Hepatocyte (in vitro differentiated cells): Measurements from ENCODE around the gene NHSL1. TPM values are rescaled to one million over a fixed set of nuclear protein-coding genes. Genes with fewer than 3 reads are reported as not detected.

ENCODE experiments used
- DNase-seq: peaks from one replicate; pipeline ENCODE4 v3.0.0-alpha.2; 2016; ENCODE audit warnings: low spot score
- H2AFZ ChIP-seq: fragments of 200-600 bp; sonication (generic); 2 replicates; pipeline ENCODE4 v1.6.0; 2016; ENCODE audit warnings: antibody characterized with exemption, mild to moderate bottlenecking
- H3K27ac ChIP-seq: fragments of 200-600 bp; sonication (generic); 2 replicates; pipeline ENCODE4 v1.5.1; 2016; ENCODE audit warnings: mild to moderate bottlenecking
- H3K27me3 ChIP-seq: fragments of 200-600 bp; sonication (generic); 2 replicates; pipeline ENCODE4 v1.6.1; 2016
- H3K36me3 ChIP-seq: fragments of 200-600 bp; sonication (generic); replicated peaks from 2 replicates; pipeline ENCODE4 v1.5.1; 2016; ENCODE audit warnings: low read depth; ENCODE audit not compliant: insufficient read depth
- H3K4me1 ChIP-seq: fragments of 200-600 bp; sonication (generic); 2 replicates; pipeline ENCODE4 v1.5.1; 2016; ENCODE audit warnings: mild to moderate bottlenecking, moderate library complexity; ENCODE audit not compliant: insufficient read depth
- H3K4me2 ChIP-seq: fragments of 200-600 bp; sonication (generic); 2 replicates; pipeline ENCODE4 v1.6.0; 2016
- H3K4me3 ChIP-seq: fragments of 200-600 bp; sonication (generic); 2 replicates; pipeline ENCODE4 v1.5.1; 2016; ENCODE audit warnings: mild to moderate bottlenecking
- H3K79me2 ChIP-seq: fragments of 200-600 bp; sonication (generic); 2 replicates; pipeline ENCODE4 v1.6.0; 2017; ENCODE audit warnings: mild to moderate bottlenecking
- H3K9me2 ChIP-seq: fragments of 200-600 bp; sonication (generic); replicated peaks from 2 replicates; pipeline ENCODE4 v1.6.0; 2017; ENCODE audit warnings: mild to moderate bottlenecking; ENCODE audit not compliant: insufficient read depth
- H3K9me3 ChIP-seq: fragments of 200-600 bp; sonication (generic); 2 replicates; pipeline ENCODE4 v1.5.1; 2016; ENCODE audit warnings: low read depth, mild to moderate bottlenecking
- H4K20me1 ChIP-seq: fragments of 200-600 bp; sonication (generic); 2 replicates; pipeline ENCODE4 v1.6.0; 2016; ENCODE audit warnings: mild to moderate bottlenecking; ENCODE audit not compliant: insufficient read depth, poor library complexity, severe bottlenecking
- CTCF ChIP-seq: fragments of 200-600 bp; sonication (generic); IDR thresholded peaks from 2 replicates; pipeline ENCODE4 v1.5.1; 2016; ENCODE audit warnings: antibody characterized with exemption, mild to moderate bottlenecking; ENCODE audit not compliant: poor library complexity
- EZH2 ChIP-seq: fragments of 200-600 bp; sonication (generic); IDR thresholded peaks from 2 replicates; pipeline ENCODE4 v1.6.1; 2016; ENCODE audit warnings: antibody characterized with exemption, mild to moderate bottlenecking, borderline replicate concordance
- EZH2phosphoT487 ChIP-seq: fragments of 200-600 bp; sonication (generic); IDR thresholded peaks from one replicate; pipeline ENCODE4 v1.6.1; 2018; ENCODE audit warnings: antibody characterized with exemption, mild to moderate bottlenecking, low read depth, moderate library complexity; ENCODE audit not compliant: unreplicated experiment, severe bottlenecking
- WGBS: methylation state at CpG from one replicate; pipeline ENCODE4 v1.1.6; 2016; ENCODE audit warnings: low lambda C conversion rate; ENCODE audit errors: missing lambda C conversion rate; 5-methylcytosine and 5-hydroxymethylcytosine counted together
- polyA plus RNA-seq: library from polyadenylated mRNA; unstranded; fragments of >200 nt; fragmentation: Nextera tagmentation; extraction: Ambion mirVana; gene quantifications from 2 replicates; pipeline ENCODE4 v1.2.1, GENCODE V29; 2016
- total RNA-seq: library from RNA; depleted of rRNA; stranded (reverse); fragments of >200 nt; gene quantifications from 2 replicates; pipeline ENCODE4 v1.2.3, GENCODE V29; 2014

Gene NHSL1
- total and polyA plus RNA-seq, 2 experiments from 2014 or later: 39.0 to 58.0 TPM

DNA sequence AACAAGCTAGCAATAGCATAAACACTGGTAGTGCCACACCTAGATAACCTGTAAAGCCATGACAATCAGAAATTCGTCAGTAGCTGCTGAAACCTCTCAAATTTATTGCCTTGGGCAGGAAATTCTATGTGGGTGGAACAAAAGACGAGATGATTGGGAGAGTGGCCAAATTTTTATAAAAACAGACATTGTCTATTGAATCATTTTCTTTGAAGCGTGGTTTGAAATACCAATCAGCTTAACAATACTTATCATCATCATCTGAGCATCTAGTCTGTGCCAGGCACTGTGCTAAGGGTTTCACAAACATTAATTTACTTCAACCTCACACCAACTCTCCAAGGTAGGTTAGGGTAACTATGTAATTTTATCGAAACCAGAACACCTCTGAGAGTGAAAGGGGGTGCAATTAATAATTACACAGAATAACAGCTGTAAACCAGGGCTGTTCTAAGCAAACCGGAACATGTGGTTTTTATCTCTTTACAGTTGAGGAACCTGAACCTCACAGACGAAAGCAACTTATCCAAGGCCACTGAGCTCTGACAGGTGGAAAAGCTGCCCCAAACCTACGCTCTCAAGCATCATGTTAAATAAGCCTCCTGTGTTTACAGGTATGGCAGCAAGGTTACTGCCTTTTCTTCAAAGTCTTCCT, 43.4 kb downstream of the NHSL1 start:
- no peak overlapping the region for H3K4me2 ChIP-seq

DNA sequence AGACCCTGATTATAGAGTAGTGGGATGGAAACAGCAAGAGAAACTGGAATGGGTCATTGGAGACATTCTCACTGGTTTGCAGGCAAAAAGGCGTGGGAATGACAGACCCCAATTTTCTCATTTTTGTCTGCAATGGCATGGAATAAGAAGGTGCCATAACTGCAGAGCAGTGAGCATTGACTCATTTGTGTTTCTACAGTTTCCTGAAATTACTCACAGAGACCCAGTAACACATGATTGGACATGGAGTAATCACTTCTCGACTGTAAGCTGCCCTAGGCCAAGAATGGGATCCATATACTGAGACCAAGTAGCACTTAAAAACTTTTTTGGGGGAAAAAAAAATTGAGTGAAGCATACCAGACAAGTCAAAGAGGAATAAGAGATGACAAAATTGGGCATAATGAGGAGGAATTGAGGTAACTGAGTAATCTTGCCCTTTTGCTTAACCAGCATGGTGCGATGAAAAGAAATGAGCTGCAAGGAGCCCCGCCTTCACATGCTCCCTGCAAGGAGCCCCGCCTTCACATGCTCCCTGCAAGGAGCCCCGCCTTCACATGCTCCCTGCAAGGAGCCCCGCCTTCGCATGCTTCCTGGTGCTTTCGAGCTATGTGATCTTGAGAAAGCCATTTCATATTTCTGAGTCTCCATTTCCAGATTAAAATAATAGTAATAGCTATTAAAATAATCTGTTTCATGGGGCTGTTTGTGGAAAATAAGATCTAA, 44.1 kb downstream of the NHSL1 start:
- no peaks in the 10 kb centered on the region for H3K4me1 ChIP-seq
- H3K36me3 ChIP-seq: no peaks in the 10 kb centered on the region
- H4K20me1 ChIP-seq: peaks cover 5% of the 10 kb centered on the region
- no peaks in the 10 kb centered on the region for H3K27me3 ChIP-seq
- no peak overlapping the region for H3K4me3 ChIP-seq
- H3K27ac ChIP-seq: no peak overlapping the region
- no peak for DNase-seq
- no peaks in the 10 kb centered on the region for H3K9me3 ChIP-seq
- no peak for TF ChIP-seq EZH2phosphoT487
- no peak for TF ChIP-seq EZH2
- no peak for TF ChIP-seq CTCF
- no peaks in the 10 kb centered on the region for H3K9me2 ChIP-seq
- H3K4me2 ChIP-seq: no peak overlapping the region
- H2AFZ ChIP-seq: no peak overlapping the region
- H3K79me2 ChIP-seq: peaks cover 57% of the 10 kb centered on the region
- WGBS: 94% methylated on average over 9 of the region's 9 CpGs

More for the DNA sequence above, 43.4 kb downstream of the NHSL1 start:
- Histone ChIP-seq H4K20me1 (no peaks in the 10 kb centered on the region), H3K9me2 (no peaks in the 10 kb centered on the region), H3K36me3 (no peaks in the 10 kb centered on the region), H3K4me3 (no peak overlapping the region), H3K27me3 (no peaks in the 10 kb centered on the region), H3K4me1 (no peaks in the 10 kb centered on the region), H3K79me2 (peaks cover 51% of the 10 kb centered on the region), H3K9me3 (no peaks in the 10 kb centered on the region), H3K27ac (no peak overlapping the region), H2AFZ (no peak overlapping the region)
- 79% methylated on average over 7 of the region's 7 CpGs for WGBS
- TF ChIP-seq EZH2 (no peak), EZH2phosphoT487 (no peak), CTCF (no peak)
- no peak for DNase-seq

DNA sequence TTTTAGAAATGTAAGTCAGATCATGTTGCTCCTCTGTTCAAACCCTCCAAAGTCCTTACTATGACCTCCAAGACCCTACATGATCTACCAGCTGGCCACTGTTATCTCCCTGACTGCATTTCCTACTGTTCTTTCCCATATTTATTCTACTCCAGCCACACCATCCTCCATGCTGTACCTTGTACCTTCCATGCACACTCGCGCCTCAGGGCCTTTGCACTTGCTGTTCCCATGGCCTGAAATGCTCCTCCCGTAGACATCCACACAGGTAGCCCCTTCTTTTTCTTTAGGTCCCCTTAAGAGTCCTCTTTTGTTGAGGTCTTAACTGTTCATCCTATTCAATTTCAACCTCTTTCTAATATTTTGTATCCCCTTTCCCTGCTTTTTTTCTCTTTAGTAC, 48.3 kb downstream of the NHSL1 start:
- no peak for TF ChIP-seq EZH2phosphoT487
- TF ChIP-seq CTCF: no peak
- TF ChIP-seq EZH2: no peak
- Histone ChIP-seq H3K4me3 (no peak overlapping the region), H3K4me1 (no peaks in the 10 kb centered on the region), H3K9me3 (no peaks in the 10 kb centered on the region), H3K4me2 (no peak overlapping the region), H3K36me3 (no peaks in the 10 kb centered on the region), H3K9me2 (no peaks in the 10 kb centered on the region), H3K27me3 (no peaks in the 10 kb centered on the region), H3K79me2 (peaks cover 61% of the 10 kb centered on the region), H3K27ac (no peak overlapping the region), H4K20me1 (peaks cover 5% of the 10 kb centered on the region), H2AFZ (no peak overlapping the region)
- DNase-seq: no peak
- 95% methylated on average over 3 of the region's 3 CpGs for WGBS
